HepG2 (cell line): Measurements from ENCODE around the gene LYPD4. TPM values are rescaled to one million over a fixed set of nuclear protein-coding genes. Genes with fewer than 3 reads are reported as not detected.

ENCODE experiments used
- CBX5 ChIP-seq: sonication (generic); formaldehyde crosslinking; IDR thresholded peaks from 2 replicates; pipeline ENCODE4 v1.4.0; 2020; ENCODE audit warnings: missing genetic modification reagents, borderline replicate concordance
- CC2D1A ChIP-seq: sonication (generic); formaldehyde crosslinking; IDR thresholded peaks from 2 replicates; pipeline ENCODE4 v1.8.1; 2023; ENCODE audit warnings: mild to moderate bottlenecking, missing genetic modification reagents
- HNRNPLL ChIP-seq: fragments of 200-400 bp; formaldehyde crosslinking; IDR thresholded peaks from 2 replicates; pipeline ENCODE4 v1.6.1; 2017; ENCODE audit warnings: mild to moderate bottlenecking, low read depth, low read length; ENCODE audit not compliant: poor library complexity, severe bottlenecking
- KAT2B ChIP-seq: fragments of 150-350 bp; IDR thresholded peaks from 2 replicates; pipeline ENCODE4 v1.6.1; 2014; ENCODE audit warnings: low read depth, low read length, borderline replicate concordance
- MED8 ChIP-seq: sonication (generic); formaldehyde crosslinking; IDR thresholded peaks from 2 replicates; pipeline ENCODE4 v1.8.1; 2023; ENCODE audit warnings: mild to moderate bottlenecking, missing genetic modification reagents; ENCODE audit not compliant: insufficient replicate concordance
- MIER2 ChIP-seq: IDR thresholded peaks from 2 replicates; pipeline ENCODE4 v1.6.1; 2016; ENCODE audit warnings: missing biosample characterization, missing genetic modification reagents
- MTF2 ChIP-seq: sonication (generic); formaldehyde crosslinking; IDR thresholded peaks from 2 replicates; pipeline ENCODE4 v1.5.0; 2020; ENCODE audit warnings: missing genetic modification reagents, borderline replicate concordance
- MXD1 ChIP-seq: sonication (generic); formaldehyde crosslinking; IDR thresholded peaks from 2 replicates; pipeline ENCODE4 v1.4.0; 2020; ENCODE audit warnings: mild to moderate bottlenecking, missing genetic modification reagents
- TCF7 ChIP-seq: sonication (generic); IDR thresholded peaks from 2 replicates; pipeline ENCODE4 v1.6.1; 2016; ENCODE audit warnings: antibody characterized with exemption, low read depth
- ZBTB46 ChIP-seq: sonication (generic); formaldehyde crosslinking; IDR thresholded peaks from 2 replicates; pipeline ENCODE4 v1.4.0; 2020; ENCODE audit warnings: mild to moderate bottlenecking, missing genetic modification reagents, borderline replicate concordance
- ZNF207 ChIP-seq: fragments of 450-650 bp; IDR thresholded peaks from 2 replicates; pipeline ENCODE4 v1.6.1; 2016; ENCODE audit warnings: antibody characterized with exemption, borderline replicate concordance
- ZNF224 ChIP-seq: sonication (generic); formaldehyde crosslinking; IDR thresholded peaks from 2 replicates; pipeline ENCODE4 v1.5.0; 2020; ENCODE audit warnings: mild to moderate bottlenecking, missing genetic modification reagents
- ZNF235 ChIP-seq: sonication (generic); formaldehyde crosslinking; IDR thresholded peaks from 2 replicates; pipeline ENCODE4 v1.8.1; 2023; ENCODE audit warnings: mild to moderate bottlenecking, missing genetic modification reagents, borderline replicate concordance
- ZNF281 ChIP-seq: sonication (generic); formaldehyde crosslinking; IDR thresholded peaks from 2 replicates; pipeline ENCODE4 v1.4.0; 2020; ENCODE audit warnings: missing genetic modification reagents, borderline replicate concordance
- ZNF414 ChIP-seq: sonication (generic); formaldehyde crosslinking; IDR thresholded peaks from 2 replicates; pipeline ENCODE4 v1.5.0; 2020; ENCODE audit warnings: missing genetic modification reagents
- ZNF543 ChIP-seq: sonication (generic); formaldehyde crosslinking; IDR thresholded peaks from 2 replicates; pipeline ENCODE4 v1.4.0; 2020; ENCODE audit warnings: mild to moderate bottlenecking, missing genetic modification reagents
- ZNF589 ChIP-seq: sonication (generic); formaldehyde crosslinking; conservative IDR thresholded peaks from 2 replicates; pipeline ENCODE4 v1.8.0; 2022; ENCODE audit warnings: mild to moderate bottlenecking, moderate library complexity, missing genetic modification reagents
- ZNF609 ChIP-seq: sonication (generic); formaldehyde crosslinking; IDR thresholded peaks from 2 replicates; pipeline ENCODE4 v1.4.0; 2020; ENCODE audit warnings: mild to moderate bottlenecking, missing genetic modification reagents, borderline replicate concordance
- polyA plus RNA-seq, 8 experiments: library from polyadenylated mRNA; depleted of rRNA in 3 of 8; stranded (reverse) in 7 of 8; unstranded in 1 of 8; fragments of >200 nt; fragmentation: Illumina TruSeq in 4 of 8; extraction: Trizol in 4 of 8; gene quantifications; 2 replicates each; pipeline versions ENCODE4 v1.2.1 to v1.2.3, GENCODE V29; 2011 to 2016; ENCODE audit warnings: low read depth in 4 of 8, missing spikeins in 1 of 8, mixed read lengths in 1 of 8; ENCODE audit not compliant: insufficient read depth in 1 of 8
- total RNA-seq, 5 experiments: library from RNA; depleted of rRNA; stranded (reverse); fragments of >200 nt; fragmentation: Illumina TruSeq; extraction: Trizol; gene quantifications; 2 replicates each; pipeline ENCODE4 v1.2.3, GENCODE V29; 2016; ENCODE audit warnings: low read depth in 1 of 5

LYPD4 gene
- total and polyA plus RNA-seq, 2 of the 13 experiments (the other 11 are each of a cell fraction or from before 2014, with no cell fraction given), result not detected

GRCh38 chr19:41887711-41888382, 43.4 kb upstream of the LYPD4 start (continued):
- TF ChIP-seq ZNF543 (CRISPR knock-in tag) (peak; percentile 86; the same call in 1 of the 2 replicates), MXD1 (CRISPR knock-in tag) (peak; percentile 30; the same call in 1 of the 2 replicates), ZNF207 (no peak), KAT2B (no peak), TCF7 (no peak), ZNF609 (CRISPR knock-in tag) (peak; percentile 82), ZNF281 (peak; percentile 92), CBX5 (CRISPR knock-in tag) (peak; percentile 53; the same call in 1 of the 2 replicates), ZNF235 (CRISPR knock-in tag) (no peak), MIER2 (CRISPR knock-in tag) (0 out of 2 replicates have a peak, but pooled peaks have one; percentile 44), ZNF224 (CRISPR knock-in tag) (no peak), MED8 (peak; percentile 58), ZNF414 (CRISPR knock-in tag) (no peak), HNRNPLL (peak; percentile 42), ZBTB46 (peak; percentile 27; the same call in 1 of the 2 replicates), CC2D1A (CRISPR knock-in tag) (no peak), ZNF589 (CRISPR knock-in tag) (no peak), MTF2 (CRISPR knock-in tag) (no peak)
